ENCODE results near the gene QRSL1. TPM values are rescaled to one million over a fixed set of nuclear protein-coding genes. Genes with fewer than 3 reads are reported as not detected.

The QRSL1 gene
- total and polyA plus RNA-seq, 9 of the 15 experiments (the other 6 are each of a cell fraction or from before 2014, with no cell fraction given): 14.6 to 31.5 (median 23.0) TPM

GRCh38 chr6:106600329-106600728 lies 29.0 kb upstream of the QRSL1 start (continued):
- no peak for TF ChIP-seq MCM5 (IDR thresholded peaks at IDR 0.05; ENCODE audit: low read depth)
- no peak for TF ChIP-seq HSF4 (CRISPR knock-in tag; IDR thresholded peaks at IDR 0.05; ENCODE audit: borderline replicate concordance)
- no peak for TF ChIP-seq BRF1 (IDR thresholded peaks at IDR 0.05; ENCODE audit: borderline replicate concordance, extremely low read depth, insufficient read length)
- TF ChIP-seq ZNF445 (CRISPR knock-in tag; IDR thresholded peaks at IDR 0.05; ENCODE audit: low read depth): no peak
- TF ChIP-seq ZC3H4 (CRISPR knock-in tag; IDR thresholded peaks at IDR 0.05; ENCODE audit: borderline replicate concordance): no peak
- no peak for TF ChIP-seq NEUROD1 (IDR thresholded peaks at IDR 0.05; ENCODE audit: borderline replicate concordance, low read depth, low read length, partially characterized antibody)
- TF ChIP-seq, protein P1, sequence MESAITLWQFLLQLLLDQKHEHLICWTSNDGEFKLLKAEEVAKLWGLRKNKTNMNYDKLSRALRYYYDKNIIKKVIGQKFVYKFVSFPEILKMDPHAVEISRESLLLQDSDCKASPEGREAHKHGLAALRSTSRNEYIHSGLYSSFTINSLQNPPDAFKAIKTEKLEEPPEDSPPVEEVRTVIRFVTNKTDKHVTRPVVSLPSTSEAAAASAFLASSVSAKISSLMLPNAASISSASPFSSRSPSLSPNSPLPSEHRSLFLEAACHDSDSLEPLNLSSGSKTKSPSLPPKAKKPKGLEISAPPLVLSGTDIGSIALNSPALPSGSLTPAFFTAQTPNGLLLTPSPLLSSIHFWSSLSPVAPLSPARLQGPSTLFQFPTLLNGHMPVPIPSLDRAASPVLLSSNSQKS (CRISPR knock-in tag; IDR thresholded peaks at IDR 0.05): no peak

- H3K27me3 ChIP-seq (ENCODE audit: control insufficient read depth in 2 of 2, insufficient read depth in 2 of 2, low read length in 2 of 2): no peaks in the 10 kb centered on the region
- FAIRE-seq (peak; percentile 83), ATAC-seq (peak; percentile 94), DNase-seq (ENCODE audit: extremely low read depth in 1 of 4, low spot score in 3 of 4) (peak; percentile 46 to 74 (median 55))
- CTCF ChIA-PET (ENCODE audit: low intra/inter-chr PET ratio): interaction anchor here (1.6 kb wide), 1 partner anchor 371 kb away, joined by 9 read pairs; no protein-coding TSS in a partner anchor
- H4K20me1 ChIP-seq (replicated peaks; ENCODE audit: control insufficient read depth, insufficient read depth, low read length): no peaks in the 10 kb centered on the region
- H3K4me3 ChIP-seq: no peak overlapping the region
- H3K9ac ChIP-seq (ENCODE audit: insufficient read depth in 1 of 2, low read depth in 2 of 2, low read length in 2 of 2): no peak overlapping the region
- POLR2A ChIA-PET: interaction anchor here (1.0 kb wide), 1 partner anchor 11 kb away, joined by 3 read pairs; no protein-coding TSS in a partner anchor
- no peaks in the 10 kb centered on the region for H3K4me1 ChIP-seq (replicated peaks in 1 of 2; ENCODE audit: control insufficient read depth in 2 of 2, insufficient read depth in 2 of 2, low read length in 2 of 2)
- BruUV-seq (replicated peaks): no TSS peak
- H2AFZ ChIP-seq (ENCODE audit: low read depth, low read length): no peak overlapping the region
- in situ Hi-C loops (cut with MboI): no loop called here
- no peaks in the 10 kb centered on the region for H3K9me3 ChIP-seq (replicated peaks; ENCODE audit: control insufficient read depth, insufficient read depth, low read depth, low read length)
- 0% methylated on average over 2 of the region's 2 CpGs for WGBS (ENCODE audit: insufficient coverage, low coverage, missing lambda C conversion rate)
- H3K4me2 ChIP-seq (ENCODE audit: insufficient read depth, low read length): no peak overlapping the region
- H3K79me2 ChIP-seq (ENCODE audit: control insufficient read depth, insufficient read depth, low read length): no peaks in the 10 kb centered on the region
- H3K36me3 ChIP-seq (ENCODE audit: control insufficient read depth, insufficient read depth, low read length): peaks cover 2% of the 10 kb centered on the region; the same call in 1 of the 3 replicates
- no peak overlapping the region for H3K27ac ChIP-seq (ENCODE audit: extremely low read depth, low read depth, low read length)
- H3K9me1 ChIP-seq (ENCODE audit: control insufficient read depth, insufficient read depth, low read length): no peaks in the 10 kb centered on the region
- intact Hi-C loops (cut with micrococcal nuclease): loop anchor here (1.0 kb wide), 1 partner anchor 371 kb away; no protein-coding TSS in a partner anchor
- TF ChIP-seq ZNF280B (CRISPR knock-in tag; IDR thresholded peaks at IDR 0.05) (no peak), RBM39 (optimal IDR thresholded peaks at IDR 0.05; ENCODE audit: low read depth, low read length) (no peak), TRIM24 (IDR thresholded peaks at IDR 0.05) (no peak), NFE2 (IDR thresholded peaks at IDR 0.05; ENCODE audit: low read depth) (no peak), MAFK (IDR thresholded peaks at IDR 0.05; ENCODE audit: low read length) (no peak), POLR2AphosphoS2 (IDR thresholded peaks at IDR 0.05; ENCODE audit: low read length) (no peak), CSDE1 (IDR thresholded peaks at IDR 0.05) (no peak), WHSC1 (IDR thresholded peaks at IDR 0.05; ENCODE audit: low read length) (no peak), SMC3 (conservative IDR thresholded peaks at IDR 0.05; ENCODE audit: insufficient read depth, low read depth, low read length) (0 out of 2 replicates have a peak, but pooled peaks have one; percentile 36), L3MBTL2 (IDR thresholded peaks at IDR 0.05) (no peak), KLF1 (tag; IDR thresholded peaks at IDR 0.05) (no peak), ETV1 (tag; conservative IDR thresholded peaks at IDR 0.05; ENCODE audit: low read depth) (no peak), NCOA2 (IDR thresholded peaks at IDR 0.05; ENCODE audit: partially characterized antibody in 2 of 2) (no peak), PHF8 (IDR thresholded peaks at IDR 0.05; ENCODE audit: borderline replicate concordance, low read length) (no peak), KHSRP (IDR thresholded peaks at IDR 0.05) (no peak)
Measured at GRCh38 chr6:106608080-106608668, 21.2 kb upstream of the QRSL1 start.

Measured in K562 (cell line).